ENCODE results near the gene LRRC19.
A peak's percentile ranks its signal among the peaks of the same experiment; 100 is the strongest.

The LRRC19 gene

DNA sequence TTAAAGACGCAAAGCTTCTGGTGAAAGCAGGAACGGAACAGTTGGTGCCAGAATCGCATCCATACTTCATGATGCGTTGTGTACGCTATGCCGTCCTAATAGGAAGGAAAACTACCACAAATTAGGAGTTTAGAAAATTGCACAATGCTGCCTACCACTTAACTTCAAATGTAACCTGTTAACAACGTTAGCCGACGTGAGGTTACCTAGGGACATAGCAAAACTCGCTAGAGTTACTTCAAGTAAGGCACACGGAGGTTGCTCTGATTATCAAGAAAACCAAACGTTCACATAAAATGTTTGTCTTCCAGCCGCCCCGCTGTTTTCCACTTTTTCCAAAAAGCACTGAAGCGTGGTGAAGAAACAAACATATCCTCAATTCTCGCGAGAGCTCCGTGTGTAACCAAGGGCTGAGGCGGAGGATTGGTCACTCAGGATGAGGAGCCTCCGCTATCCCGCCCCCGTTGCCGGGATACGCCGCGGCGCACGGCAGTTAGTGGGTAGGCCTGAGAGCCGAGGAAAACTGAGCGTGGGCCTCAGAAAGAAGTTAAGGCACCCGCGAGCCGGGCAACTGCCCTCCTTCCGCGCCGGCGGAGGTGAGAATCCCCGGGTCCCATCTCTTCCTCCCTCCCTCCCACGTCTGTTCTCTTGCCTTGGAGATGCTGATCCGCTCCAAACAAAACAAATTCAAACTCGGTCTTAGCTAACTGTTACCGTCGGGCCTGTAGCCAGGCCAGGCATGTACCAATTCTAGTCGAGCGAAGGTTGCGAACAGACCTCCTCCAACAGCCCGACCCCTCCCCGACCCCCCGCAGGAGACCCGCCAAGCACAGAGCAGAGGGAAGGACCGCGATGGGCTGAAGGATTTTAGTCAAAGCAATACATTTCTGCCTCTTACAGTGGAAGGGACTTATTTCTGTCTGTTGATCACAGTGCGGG lies 49.3 kb downstream of the LRRC19 start, which contains the start of gene IFT74:
TSS of gene IFT74 (plus strand) at position 492 of the 939 bp plus-strand sequence. CDS start 5,556 bp downstream, outside the sequence.
- DNase-seq, result peak; percentile 99

DNA sequence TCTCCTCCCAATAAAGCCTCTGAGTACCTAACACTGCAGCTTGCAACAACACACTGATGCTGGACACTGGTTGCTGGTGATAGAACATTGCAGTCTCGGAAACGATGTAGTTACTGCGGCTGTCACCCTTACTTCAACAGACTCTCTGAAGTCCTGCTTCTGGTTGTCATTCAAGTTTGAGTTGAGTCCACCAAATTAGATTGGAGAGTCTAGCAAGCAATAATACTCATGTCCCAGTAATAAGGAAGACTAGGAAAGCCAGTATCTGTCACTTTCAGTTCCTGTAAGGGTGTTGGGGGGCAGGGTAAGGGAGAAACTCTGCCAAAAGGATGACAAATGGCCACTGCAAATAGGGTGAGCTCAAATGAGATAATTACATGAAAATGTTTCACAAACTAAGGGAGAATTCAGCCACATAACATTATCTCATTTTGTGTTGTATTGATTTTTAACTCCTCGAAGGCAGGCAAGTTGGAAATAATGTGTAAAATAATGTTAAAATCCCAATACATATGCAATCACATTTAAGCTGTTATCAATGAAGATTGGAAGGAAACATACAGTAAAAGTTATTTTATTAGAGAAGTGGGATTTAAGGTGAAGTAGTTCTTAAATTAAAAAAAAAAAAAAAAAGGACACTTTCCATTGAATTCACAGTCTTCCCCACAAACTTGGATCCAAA lies 50.1 kb downstream of the LRRC19 start:
- DNase-seq, result peak; percentile 93

DNA sequence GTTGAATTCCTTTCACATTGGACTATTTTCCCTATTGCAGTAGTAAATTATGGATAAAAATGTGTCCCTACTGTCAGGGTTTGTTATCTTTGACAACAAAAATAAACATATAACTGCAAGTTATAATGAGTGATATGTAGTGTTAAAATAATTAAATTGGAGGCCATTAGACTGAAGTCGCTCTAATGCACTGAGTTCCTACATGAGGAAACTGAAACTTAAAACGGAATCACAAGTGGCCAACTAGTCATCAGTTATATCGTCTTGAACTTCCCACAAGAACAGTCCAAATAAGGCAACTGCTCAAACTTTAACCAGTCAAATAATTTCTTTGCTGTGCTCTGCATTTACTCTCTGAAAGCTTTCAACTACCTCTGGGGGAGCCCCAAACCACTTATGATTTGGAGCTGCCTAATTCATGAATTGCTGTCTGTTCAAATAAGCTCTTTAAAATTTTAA lies 51.4 kb downstream of the LRRC19 start:
- peak; percentile 94 for DNase-seq

DNA sequence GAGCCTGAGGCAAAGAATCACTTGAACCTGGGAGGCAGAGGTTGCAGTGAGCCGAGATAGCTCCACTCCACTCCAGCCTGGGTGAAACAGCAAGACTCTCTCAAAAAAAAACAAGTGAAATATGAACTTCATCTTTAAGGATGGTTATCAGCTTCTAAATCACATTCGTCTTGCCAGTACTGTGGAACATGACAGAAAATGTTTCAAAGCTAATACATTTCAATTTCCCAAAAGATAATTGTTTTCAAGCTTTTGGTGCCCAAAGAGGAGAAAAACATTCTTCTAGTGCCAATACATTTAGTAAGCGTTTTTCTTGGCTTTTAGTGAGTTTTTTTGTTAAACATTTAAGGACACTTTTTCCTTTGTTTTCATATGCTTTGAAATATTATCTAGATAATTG lies 53.7 kb downstream of the LRRC19 start:
- no peak for DNase-seq

DNA sequence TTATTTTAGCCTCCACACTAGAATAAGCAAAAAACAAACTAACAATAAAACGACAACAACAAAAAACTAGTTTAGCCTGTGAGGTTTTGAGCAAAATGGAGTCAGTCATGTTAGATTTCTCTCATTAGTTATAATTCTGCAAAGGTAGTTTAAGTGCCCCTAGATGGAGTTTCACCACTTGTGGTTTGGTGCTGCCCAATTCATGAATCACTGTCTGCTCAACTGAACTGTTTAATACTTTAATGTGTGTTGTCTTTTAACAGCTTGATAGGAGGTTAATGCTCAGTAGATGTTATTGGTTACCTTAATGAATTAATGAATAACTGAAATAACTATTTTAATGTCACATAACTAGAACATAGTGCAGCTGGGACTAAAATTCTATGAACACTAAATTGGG lies 55.0 kb downstream of the LRRC19 start:
- DNase-seq, result no peak

DNA sequence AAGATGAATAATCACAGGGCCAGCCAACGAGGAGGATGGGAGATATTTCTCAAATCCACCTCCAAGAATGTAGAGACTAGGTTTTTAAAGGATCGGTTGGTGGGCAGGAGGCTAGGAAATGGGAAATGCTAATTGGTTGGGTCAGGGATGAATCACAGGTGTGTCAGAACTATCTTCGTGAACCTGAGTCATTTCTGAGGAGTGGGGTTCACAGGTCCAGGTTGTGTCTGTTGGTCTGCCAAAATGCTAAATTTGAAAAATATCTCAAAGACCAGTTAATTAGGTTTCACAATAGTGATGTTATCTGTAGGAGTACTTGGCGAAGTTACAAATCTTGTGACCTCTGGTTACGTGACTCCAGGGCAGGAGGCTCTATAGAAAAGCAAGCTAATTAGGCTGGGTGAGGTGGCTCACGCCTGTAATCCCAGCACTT lies 55.8 kb downstream of the LRRC19 start:
- DNase-seq, result no peak

DNA sequence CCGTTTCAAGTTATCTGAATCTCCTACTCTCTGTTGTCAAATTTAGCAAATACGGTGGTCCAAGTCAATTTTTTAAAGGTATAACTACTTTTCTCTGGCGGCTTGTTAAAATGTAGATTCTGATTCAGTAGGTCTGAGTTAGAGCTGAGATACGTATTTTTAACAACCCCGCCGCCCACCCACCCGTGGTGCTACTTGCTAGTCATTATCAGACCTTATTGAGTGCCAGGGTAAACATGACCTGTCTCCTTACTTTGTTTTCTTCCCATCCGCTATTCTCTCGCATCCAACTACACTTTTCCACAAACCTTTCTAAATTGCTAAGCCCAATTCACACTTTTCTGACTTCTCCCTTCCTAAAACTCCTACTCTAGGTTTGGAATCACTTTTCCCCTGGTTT lies 57.7 kb downstream of the LRRC19 start:
- no peak for DNase-seq

DNA sequence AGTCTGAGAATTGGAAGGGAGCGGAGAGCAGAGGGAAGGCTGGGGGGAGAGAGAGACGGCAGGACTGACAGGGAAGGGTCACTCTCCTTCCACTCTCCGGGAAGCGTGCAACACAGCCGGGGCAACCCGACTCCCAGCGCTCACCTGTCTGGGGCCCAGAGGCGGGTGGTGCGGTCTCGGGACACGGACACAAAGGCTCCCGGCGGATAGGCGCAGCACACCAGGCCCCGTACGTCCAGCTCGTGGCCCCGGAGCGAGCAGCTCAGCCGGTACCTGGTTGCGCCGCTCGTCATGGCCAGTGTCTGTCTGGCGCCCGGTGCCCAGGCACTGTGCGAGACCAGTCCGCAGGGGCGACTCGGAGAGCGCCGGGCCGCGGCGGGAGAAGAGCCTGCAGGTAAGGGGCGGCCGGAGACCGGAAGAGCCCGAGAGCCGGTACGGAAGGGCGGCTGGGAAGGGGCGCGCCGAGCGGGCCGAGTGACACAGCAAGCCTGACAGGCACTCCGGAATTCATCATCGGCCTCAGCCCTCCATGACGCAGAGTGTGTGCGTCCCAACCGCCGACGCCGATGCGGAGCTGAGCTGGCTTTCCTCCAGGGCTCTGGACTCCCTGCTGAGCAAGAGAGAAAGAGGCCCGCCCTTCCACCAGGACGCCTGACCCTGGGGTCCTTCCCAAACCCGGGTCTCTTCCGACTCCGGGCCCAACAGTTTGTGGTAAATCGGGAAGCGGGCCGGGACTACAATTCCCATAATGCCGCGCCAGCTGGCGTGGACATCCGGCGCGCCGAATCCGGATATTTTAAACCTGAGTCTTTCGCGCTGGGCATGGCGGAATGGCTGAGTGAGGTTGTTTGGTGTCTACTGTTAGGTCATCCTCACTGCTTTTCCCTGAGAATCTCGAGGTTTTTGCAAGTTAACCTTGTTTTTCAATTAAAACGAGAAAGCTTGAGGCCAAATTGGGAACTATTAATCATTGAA lies 58.4 kb downstream of the LRRC19 start, which contains the start of gene PLAA:
TSS of gene PLAA (minus strand) at position 490 of the 975 bp plus-strand sequence. CDS start at position 293, 197 bp downstream.
- DNase-seq, result peak; percentile 95

DNA sequence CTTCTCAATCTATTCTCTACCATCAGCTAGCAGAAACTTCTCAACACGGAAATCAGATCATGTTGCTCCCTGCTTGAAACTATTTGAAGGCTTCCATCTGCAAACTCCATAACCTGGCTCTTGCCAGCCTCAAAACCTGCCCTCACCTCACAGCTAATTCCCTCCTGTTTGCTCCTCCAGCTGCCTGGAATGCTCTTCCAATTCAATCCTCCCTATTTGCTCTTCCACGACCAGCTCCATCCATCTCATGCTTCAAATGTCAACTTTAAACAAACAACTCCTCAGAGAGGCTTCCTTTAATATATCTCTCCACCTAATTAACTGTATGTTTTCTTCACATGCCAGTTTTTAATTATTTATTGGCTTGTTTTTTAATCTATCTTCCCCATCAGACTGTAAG lies 59.9 kb downstream of the LRRC19 start:
- no peak for DNase-seq

All from suppressor macrophage treated with lipopolysaccharide for 4 hours (primary cell).